Measurements from ENCODE around the gene E2F7.

GRCh38 chr12:77097846-77098245, 32.5 kb upstream of the E2F7 start:
- TF ChIP-seq EGR1 (IDR thresholded peaks at IDR 0.05) (no peak), EP300 (IDR thresholded peaks at IDR 0.05; ENCODE audit: borderline replicate concordance) (no peak), TAF1 (IDR thresholded peaks at IDR 0.05; ENCODE audit: low read depth) (no peak), TEAD4 (IDR thresholded peaks at IDR 0.05) (no peak), CEBPB (IDR thresholded peaks at IDR 0.05) (no peak), TCF12 (IDR thresholded peaks at IDR 0.05; ENCODE audit: low read depth) (no peak), FOXM1 (IDR thresholded peaks at IDR 0.05; ENCODE audit: borderline replicate concordance, low read depth) (no peak), USF1 (IDR thresholded peaks at IDR 0.05) (no peak), NFIC (IDR thresholded peaks at IDR 0.05) (no peak), RAD21 (IDR thresholded peaks at IDR 0.05; ENCODE audit: low read depth) (no peak)
- TF ChIP-seq, protein P1, sequence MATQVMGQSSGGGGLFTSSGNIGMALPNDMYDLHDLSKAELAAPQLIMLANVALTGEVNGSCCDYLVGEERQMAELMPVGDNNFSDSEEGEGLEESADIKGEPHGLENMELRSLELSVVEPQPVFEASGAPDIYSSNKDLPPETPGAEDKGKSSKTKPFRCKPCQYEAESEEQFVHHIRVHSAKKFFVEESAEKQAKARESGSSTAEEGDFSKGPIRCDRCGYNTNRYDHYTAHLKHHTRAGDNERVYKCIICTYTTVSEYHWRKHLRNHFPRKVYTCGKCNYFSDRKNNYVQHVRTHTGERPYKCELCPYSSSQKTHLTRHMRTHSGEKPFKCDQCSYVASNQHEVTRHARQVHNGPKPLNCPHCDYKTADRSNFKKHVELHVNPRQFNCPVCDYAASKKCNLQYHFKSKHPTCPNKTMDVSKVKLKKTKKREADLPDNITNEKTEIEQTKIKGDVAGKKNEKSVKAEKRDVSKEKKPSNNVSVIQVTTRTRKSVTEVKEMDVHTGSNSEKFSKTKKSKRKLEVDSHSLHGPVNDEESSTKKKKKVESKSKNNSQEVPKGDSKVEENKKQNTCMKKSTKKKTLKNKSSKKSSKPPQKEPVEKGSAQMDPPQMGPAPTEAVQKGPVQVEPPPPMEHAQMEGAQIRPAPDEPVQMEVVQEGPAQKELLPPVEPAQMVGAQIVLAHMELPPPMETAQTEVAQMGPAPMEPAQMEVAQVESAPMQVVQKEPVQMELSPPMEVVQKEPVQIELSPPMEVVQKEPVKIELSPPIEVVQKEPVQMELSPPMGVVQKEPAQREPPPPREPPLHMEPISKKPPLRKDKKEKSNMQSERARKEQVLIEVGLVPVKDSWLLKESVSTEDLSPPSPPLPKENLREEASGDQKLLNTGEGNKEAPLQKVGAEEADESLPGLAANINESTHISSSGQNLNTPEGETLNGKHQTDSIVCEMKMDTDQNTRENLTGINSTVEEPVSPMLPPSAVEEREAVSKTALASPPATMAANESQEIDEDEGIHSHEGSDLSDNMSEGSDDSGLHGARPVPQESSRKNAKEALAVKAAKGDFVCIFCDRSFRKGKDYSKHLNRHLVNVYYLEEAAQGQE (IDR thresholded peaks at IDR 0.05; ENCODE audit: low read depth), result no peak

Data from Ishikawa (cell line).